ENCODE results near the gene GRB14.

DNA sequence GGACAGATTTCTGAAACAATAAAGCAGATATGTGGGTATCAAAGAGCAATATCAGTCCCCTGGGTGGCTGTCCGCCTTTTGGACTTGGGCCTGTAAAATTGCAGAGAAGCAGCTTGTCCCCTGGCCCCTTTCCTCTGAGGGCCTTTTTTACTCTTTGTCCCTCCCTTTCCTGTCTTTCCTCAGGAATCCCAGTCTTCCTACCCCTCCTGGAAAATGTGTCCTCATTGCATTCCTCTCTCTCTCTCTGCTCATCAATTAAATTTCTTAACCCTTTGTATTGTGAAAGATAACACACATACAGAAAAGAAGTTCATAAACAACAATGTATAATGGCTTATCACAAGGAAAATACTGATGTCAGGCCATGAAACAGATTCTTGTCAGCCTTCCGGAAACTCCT, 3.0 kb upstream of the GRB14 start:
- TF ChIP-seq POLR2A (IDR thresholded peaks at IDR 0.05) = no peak
- TF ChIP-seq, protein P1, sequence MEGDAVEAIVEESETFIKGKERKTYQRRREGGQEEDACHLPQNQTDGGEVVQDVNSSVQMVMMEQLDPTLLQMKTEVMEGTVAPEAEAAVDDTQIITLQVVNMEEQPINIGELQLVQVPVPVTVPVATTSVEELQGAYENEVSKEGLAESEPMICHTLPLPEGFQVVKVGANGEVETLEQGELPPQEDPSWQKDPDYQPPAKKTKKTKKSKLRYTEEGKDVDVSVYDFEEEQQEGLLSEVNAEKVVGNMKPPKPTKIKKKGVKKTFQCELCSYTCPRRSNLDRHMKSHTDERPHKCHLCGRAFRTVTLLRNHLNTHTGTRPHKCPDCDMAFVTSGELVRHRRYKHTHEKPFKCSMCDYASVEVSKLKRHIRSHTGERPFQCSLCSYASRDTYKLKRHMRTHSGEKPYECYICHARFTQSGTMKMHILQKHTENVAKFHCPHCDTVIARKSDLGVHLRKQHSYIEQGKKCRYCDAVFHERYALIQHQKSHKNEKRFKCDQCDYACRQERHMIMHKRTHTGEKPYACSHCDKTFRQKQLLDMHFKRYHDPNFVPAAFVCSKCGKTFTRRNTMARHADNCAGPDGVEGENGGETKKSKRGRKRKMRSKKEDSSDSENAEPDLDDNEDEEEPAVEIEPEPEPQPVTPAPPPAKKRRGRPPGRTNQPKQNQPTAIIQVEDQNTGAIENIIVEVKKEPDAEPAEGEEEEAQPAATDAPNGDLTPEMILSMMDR (IDR thresholded peaks at IDR 0.05) = no peak

Data from tibial nerve (tissue), 3 donors.